ENCODE data around the gene PDZD4.

PDZD4 gene
- total RNA-seq = 1.4 to 35.5 (median 5.6) reads per million in 3 experiments

DNA sequence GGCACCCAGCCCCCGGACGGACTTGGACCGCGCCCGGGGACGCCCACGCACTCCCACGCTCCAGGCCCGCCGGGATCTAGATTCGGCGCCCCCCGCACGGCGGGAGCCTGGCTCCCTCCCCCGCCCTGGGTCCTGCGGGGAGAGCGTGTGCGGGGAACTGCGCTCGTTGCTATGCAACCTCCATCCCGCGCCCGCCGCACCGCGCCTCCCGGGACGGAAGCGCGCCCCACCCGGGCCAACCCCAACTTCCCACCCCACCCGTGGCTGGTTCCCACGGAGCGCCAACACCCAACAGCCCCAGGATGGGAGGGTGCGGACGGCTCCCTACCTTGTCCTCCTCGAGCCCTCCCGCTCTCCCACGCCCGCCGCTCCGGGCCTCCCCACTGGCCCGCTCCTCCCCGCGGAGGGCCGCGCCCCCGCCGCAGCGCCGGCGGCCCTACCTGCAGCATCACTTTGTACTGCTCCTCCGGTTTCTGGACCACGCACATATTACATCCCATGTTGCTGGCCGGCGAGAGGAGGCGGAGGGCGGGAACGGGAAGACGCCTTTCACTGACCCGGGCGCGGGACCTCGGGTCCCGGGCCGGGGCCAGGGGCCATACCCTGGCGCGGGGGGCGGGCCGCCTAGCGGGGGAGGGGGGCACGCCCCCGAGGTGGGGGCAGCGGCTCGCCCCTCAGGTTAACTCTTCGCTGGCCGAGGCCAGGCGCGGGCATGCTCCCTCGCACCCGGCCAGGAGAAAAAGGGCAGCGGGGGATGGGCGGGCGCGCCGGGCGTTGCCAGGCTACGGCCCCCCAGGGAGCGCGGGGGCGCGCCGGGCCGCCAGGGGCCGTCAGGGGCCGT is at the start of gene PDZD4:
TSS of gene PDZD4 (minus strand) at position 746 of the 841 bp plus-strand sequence. CDS start at position 500, 246 bp downstream.
- peak; percentile 32 for DNase-seq

GRCh38 chrX:153879741-153880439 is 49.5 kb upstream of the PDZD4 start:
- no peak for DNase-seq

GRCh38 chrX:153878969-153879653 is 48.8 kb upstream of the PDZD4 start:
- DNase-seq = no peak

- no peak for DNase-seq
These were observed 48.0 kb upstream of the PDZD4 start for GRCh38 chrX:153878345-153878744.

DNA sequence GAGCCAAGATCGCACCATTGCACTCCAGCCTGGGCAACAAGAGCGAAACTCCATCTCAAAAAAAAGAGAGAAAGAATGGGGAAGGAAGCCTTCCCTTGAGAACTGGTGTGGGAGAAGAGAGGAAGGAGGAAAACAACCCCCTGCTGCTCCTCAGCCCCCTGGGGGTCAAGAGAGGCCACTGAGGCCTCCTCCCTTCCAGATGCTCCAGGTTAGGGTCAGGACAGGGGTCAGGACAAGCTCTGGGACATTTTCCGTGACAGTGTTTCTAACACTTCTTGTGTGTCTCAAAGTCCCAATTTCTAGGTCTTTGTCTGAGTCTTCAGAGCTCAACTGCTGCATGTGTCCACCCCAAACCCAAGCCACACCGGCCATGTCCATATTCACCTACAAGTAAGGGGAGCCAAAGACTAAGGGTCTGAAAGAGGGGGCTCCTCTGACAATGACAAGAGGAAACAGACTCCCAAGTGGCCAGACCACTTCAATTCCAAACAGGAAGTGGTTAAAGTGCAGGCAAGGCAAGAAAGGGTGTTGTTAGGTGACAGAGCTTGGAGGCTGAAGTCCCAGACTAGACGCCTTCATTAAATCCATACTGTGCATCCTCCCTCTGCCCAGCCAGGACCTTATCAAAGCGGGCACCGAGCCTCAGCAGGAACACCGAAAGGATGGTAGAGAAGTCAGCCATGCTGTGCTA is 47.4 kb upstream of the PDZD4 start:
- DNase-seq = no peak

DNA sequence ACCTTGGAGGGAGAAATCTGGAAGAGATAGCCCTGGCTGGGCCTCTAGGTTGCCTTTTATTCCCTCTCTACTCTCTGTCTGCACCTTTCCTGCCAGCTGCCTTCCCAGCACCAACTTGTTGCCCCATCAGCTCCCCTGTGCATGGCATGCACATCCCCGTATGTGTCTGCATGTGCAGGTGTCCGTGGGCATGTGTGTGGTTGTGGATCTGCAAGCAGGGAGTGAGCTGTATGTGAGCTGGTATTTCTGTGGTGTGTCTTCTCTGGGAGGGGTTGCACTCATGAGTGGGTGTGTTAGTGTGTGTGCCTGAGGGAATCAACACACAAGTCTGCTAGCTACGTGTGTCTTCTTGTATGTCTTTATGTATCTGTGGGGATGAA is 45.8 kb upstream of the PDZD4 start:
- no peak for DNase-seq

- peak; percentile 50 for DNase-seq
These were observed 45.2 kb upstream of the PDZD4 start for GRCh38 chrX:153875391-153876111.

DNA sequence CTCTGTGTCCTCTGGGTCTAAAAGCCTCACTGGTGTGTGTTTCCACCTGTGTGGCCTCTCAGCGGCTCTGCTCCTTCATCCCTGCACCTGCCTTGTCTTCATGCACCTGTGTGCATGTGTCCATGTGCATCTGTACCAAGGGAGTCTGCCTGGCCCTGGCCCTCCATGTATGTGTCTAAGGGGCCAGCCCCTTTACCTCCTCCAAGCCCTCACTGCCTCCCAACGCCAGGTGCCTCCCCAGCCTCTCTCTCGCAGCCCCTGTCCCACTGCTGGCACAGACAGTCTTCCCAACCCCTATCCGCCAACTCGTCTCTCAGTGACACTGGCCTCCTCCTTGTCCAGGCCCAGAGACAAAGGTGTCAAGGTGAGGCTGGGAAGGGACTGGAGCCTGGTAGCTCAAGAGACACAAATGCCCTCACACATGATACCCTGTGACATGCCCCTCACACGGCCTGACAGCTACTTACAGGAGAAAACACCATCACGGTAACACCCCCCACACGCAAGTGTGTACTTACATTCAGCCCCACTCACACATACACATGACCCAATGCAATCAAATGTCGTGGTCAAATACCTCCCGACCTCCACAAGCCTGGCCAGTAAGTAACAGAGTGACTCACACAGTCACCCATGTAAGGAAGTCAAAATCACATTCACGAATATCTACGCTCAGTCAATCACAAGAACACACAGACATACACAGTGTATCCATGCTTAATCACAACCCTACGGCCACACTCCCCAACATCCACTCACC is 44.2 kb upstream of the PDZD4 start:
- DNase-seq = no peak

- no peak for DNase-seq
These were observed 43.7 kb upstream of the PDZD4 start for GRCh38 chrX:153874085-153874365.

DNA sequence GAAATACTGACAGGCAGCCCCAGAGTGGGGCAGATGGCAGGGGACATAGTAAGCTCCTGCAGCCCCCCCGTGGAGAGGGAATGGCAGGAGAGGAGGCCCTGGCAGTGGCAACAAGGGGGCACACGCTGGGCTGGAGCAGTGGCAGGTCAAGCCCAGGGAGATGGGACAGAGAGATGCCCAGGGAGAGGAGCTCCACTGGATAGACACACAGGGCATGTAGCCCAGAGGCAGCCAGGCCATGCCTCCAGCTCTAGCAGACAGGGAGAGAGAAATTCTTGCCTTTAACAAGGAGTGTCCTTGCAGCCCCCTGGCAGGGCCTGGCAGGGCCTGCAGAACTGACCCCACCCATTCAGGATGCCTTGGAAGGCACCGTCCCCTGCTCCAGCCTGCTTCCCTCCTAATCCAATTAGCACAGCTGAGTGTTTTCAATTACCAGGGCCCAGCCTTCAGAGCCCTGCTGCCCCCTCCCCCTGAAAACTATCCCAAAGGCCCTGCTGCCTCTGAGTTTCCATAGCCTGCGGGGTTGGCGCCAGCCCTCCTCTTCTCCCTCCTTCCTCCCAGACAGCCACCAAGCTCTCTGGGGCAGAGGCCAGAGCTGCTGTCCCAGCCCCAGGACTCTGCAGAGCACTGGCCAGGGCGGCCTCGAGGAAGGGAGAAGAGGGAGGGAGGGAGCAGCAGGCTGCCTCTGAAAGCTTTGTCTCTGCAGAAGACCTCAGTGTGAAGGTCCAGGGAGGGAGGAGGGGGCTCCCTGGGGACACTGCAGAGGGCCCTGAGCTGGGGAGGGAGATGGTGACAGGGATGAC is 43.1 kb upstream of the PDZD4 start:
- DNase-seq = no peak

- no peak for DNase-seq
These were observed 41.9 kb upstream of the PDZD4 start for GRCh38 chrX:153871946-153872878.

- DNase-seq = no peak
These were observed 41.1 kb upstream of the PDZD4 start for GRCh38 chrX:153871451-153871850.

GRCh38 chrX:153870791-153871360 is 40.5 kb upstream of the PDZD4 start:
- DNase-seq = no peak

GRCh38 chrX:153870288-153870690 is 39.9 kb upstream of the PDZD4 start:
- no peak for DNase-seq

GRCh38 chrX:153869473-153870287 is 39.3 kb upstream of the PDZD4 start:
- no peak for DNase-seq

GRCh38 chrX:153868576-153869472 is 38.5 kb upstream of the PDZD4 start:
- DNase-seq = no peak

GRCh38 chrX:153867671-153868070 is 37.3 kb upstream of the PDZD4 start:
- no peak for DNase-seq
